Activated CD4-positive, alpha-beta T cell treated with anti-CD3 and anti-CD28 coated beads, Interleukin-2, amount 50 U/mL, for 16 hours (primary cell): Measurements from ENCODE around the gene STX1B.
"Not testable (repeated sequence)": the region's sequence is repeated elsewhere in the genome, so short reads cannot be mapped to it uniquely, and the experiment has no call there.

Experiments
- DNase-seq: peaks from one replicate; pipeline ENCODE4 v3.0.0-alpha.2; 2020

STX1B gene

GRCh38 chr16:31010585-31011325 lies at the start of gene STX1B:
Gene STX1B, minus strand, starts transcription at chr16:31010638. Its CDS starts 242 bp downstream, at chr16:31010396.
- no peak for DNase-seq

- DNase-seq: no peak
Observed at GRCh38 chr16:31055613-31056012, 45.2 kb upstream of the STX1B start.

- DNase-seq: no peak
Observed at GRCh38 chr16:31052114-31052513, 41.7 kb upstream of the STX1B start.

- no peak for DNase-seq
Observed at GRCh38 chr16:31050280-31051030, 40.0 kb upstream of the STX1B start.

GRCh38 chr16:31043898-31044481 lies 33.6 kb upstream of the STX1B start:
- DNase-seq: no peak

- DNase-seq: no peak
Observed at GRCh38 chr16:31043352-31043751, 32.9 kb upstream of the STX1B start.

GRCh38 chr16:31042866-31043265 lies 32.4 kb upstream of the STX1B start:
- DNase-seq: no peak

GRCh38 chr16:31038993-31039392 lies 28.6 kb upstream of the STX1B start:
- DNase-seq: no peak

GRCh38 chr16:31036691-31037090 lies 26.3 kb upstream of the STX1B start:
- no peak for DNase-seq

- DNase-seq: peak; percentile 89
Observed at GRCh38 chr16:31033709-31034492, 23.5 kb upstream of the STX1B start.

- DNase-seq: peak; percentile 99
Observed at GRCh38 chr16:31032736-31033708, 22.6 kb upstream of the STX1B start, which contains the start of gene STX4. Gene STX4, plus strand, starts transcription at chr16:31033558. Its CDS starts 248 bp downstream, at chr16:31033806.

- no peak for DNase-seq
Observed at GRCh38 chr16:31031276-31031675, 20.8 kb upstream of the STX1B start.

- DNase-seq: no peak
Observed at GRCh38 chr16:31029272-31029671, 18.8 kb upstream of the STX1B start.

- DNase-seq: no peak
Observed at GRCh38 chr16:31025339-31025738, 14.9 kb upstream of the STX1B start.

- DNase-seq: no peak
Observed at GRCh38 chr16:31023627-31024226, 13.3 kb upstream of the STX1B start.

GRCh38 chr16:31023252-31023602 lies 12.8 kb upstream of the STX1B start:
- DNase-seq: no peak

- no peak for DNase-seq
Observed at GRCh38 chr16:31022544-31023251, 12.3 kb upstream of the STX1B start.

- DNase-seq: no peak
Observed at GRCh38 chr16:31020536-31020935, 10.1 kb upstream of the STX1B start.

GRCh38 chr16:31017756-31018155 lies 7.3 kb upstream of the STX1B start:
- not testable (repeated sequence) for DNase-seq

GRCh38 chr16:31016018-31016417 lies 5.6 kb upstream of the STX1B start:
- DNase-seq: no peak

GRCh38 chr16:31013292-31013691 lies 2.9 kb upstream of the STX1B start:
- not testable (repeated sequence) for DNase-seq
